AG04450 (cell line): ENCODE measurements around the gene FURIN. TPM values are rescaled to one million over a fixed set of nuclear protein-coding genes. Genes with fewer than 3 reads are reported as not detected.

Experiments
- CTCF ChIA-PET: fragments of 300-600, 350-600 bp; formaldehyde crosslinking; extraction: SDS; loops from one replicate; lab custom pipeline; 2022; ENCODE audit warnings: antibody characterized with exemption, inconsistent platforms; lab: Charles Lee
- POLR2A ChIA-PET: fragments of 350-600 bp; formaldehyde crosslinking; extraction: SDS; loops from one replicate; lab custom pipeline; 2021; ENCODE audit warnings: antibody characterized with exemption, inconsistent platforms; lab: Yijun Ruan, JAX
- DNase-seq: peaks from one replicate; pipeline ENCODE4 v3.0.0-alpha.2; 2011; ENCODE audit warnings: low read depth, low spot score
- H3K27ac ChIP-seq: one replicate; pipeline ENCODE4 v1.5.1; 2012; ENCODE audit warnings: low read depth, low read length, control low read depth
- H3K27me3 ChIP-seq: one replicate; pipeline ENCODE4 v1.6.0; 2012; ENCODE audit warnings: low read length; ENCODE audit not compliant: control insufficient read depth, insufficient read depth
- H3K4me3 ChIP-seq: 2 replicates; pipeline ENCODE4 v1.5.1; 2011; ENCODE audit warnings: mild to moderate bottlenecking, low read depth, low read length, control low read depth
- H3K9me3 ChIP-seq: 2 replicates; pipeline ENCODE4 v1.5.1; 2012; ENCODE audit warnings: low read length; ENCODE audit not compliant: control insufficient read depth, insufficient read depth
- polyA plus RNA-seq: library from polyadenylated mRNA; depleted of rRNA; stranded (reverse); fragments of >200 nt; gene quantifications from 2 replicates; pipeline ENCODE4 v1.2.3, GENCODE V29; 2011
- TF ChIP-seq, protein P1 (sequence below): IDR thresholded peaks from 2 replicates; pipeline ENCODE4 v1.5.1; 2011; ENCODE audit warnings: low read depth, low read length, control low read depth, inconsistent platforms

The FURIN gene
- polyA plus RNA-seq, 1 experiment, result 14.0 TPM

DNA sequence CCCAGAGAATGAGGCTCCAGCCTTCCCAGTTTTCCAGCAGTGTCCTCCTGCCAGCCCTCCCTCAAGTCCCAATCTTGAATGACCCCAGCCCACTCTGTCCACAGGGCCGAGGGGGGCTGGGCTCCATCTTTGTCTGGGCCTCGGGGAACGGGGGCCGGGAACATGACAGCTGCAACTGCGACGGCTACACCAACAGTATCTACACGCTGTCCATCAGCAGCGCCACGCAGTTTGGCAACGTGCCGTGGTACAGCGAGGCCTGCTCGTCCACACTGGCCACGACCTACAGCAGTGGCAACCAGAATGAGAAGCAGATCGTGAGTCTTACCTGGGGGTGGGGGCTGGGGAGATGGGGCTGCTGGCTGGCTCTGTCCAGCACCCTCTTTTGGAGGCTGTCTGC is 10.3 kb downstream of the FURIN start:
- H3K27me3 ChIP-seq, result no peaks in the 10 kb centered on the region
- TF ChIP-seq, protein P1, sequence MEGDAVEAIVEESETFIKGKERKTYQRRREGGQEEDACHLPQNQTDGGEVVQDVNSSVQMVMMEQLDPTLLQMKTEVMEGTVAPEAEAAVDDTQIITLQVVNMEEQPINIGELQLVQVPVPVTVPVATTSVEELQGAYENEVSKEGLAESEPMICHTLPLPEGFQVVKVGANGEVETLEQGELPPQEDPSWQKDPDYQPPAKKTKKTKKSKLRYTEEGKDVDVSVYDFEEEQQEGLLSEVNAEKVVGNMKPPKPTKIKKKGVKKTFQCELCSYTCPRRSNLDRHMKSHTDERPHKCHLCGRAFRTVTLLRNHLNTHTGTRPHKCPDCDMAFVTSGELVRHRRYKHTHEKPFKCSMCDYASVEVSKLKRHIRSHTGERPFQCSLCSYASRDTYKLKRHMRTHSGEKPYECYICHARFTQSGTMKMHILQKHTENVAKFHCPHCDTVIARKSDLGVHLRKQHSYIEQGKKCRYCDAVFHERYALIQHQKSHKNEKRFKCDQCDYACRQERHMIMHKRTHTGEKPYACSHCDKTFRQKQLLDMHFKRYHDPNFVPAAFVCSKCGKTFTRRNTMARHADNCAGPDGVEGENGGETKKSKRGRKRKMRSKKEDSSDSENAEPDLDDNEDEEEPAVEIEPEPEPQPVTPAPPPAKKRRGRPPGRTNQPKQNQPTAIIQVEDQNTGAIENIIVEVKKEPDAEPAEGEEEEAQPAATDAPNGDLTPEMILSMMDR, result no peak
- no peak overlapping the region for H3K27ac ChIP-seq
- CTCF ChIA-PET, result no interaction called here
- H3K4me3 ChIP-seq, result no peak overlapping the region
- no peak for DNase-seq
- POLR2A ChIA-PET, result no interaction called here
- no peaks in the 10 kb centered on the region; the same call in 1 of the 2 replicates for H3K9me3 ChIP-seq

DNA sequence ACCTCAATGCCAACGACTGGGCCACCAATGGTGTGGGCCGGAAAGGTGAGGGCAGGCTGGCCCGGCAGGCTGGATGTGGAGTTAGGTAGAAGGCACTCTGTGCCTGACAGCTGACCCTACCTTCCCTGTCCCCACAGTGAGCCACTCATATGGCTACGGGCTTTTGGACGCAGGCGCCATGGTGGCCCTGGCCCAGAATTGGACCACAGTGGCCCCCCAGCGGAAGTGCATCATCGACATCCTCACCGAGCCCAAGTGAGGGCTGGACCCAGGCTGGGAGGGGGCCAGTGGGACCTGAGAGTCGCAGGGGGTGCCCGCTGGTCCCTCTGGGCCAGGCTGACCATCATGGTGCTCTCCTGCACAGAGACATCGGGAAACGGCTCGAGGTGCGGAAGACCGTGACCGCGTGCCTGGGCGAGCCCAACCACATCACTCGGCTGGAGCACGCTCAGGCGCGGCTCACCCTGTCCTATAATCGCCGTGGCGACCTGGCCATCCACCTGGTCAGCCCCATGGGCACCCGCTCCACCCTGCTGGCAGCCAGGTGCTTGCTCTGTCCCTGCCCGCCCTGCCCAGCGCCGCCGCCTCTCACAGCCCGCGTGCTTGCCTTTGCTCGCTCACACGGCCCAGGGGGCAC is 11.5 kb downstream of the FURIN start:
- TF ChIP-seq, protein P1, result no peak
- Histone ChIP-seq H3K27ac (no peak overlapping the region), H3K27me3 (no peaks in the 10 kb centered on the region), H3K9me3 (no peaks in the 10 kb centered on the region; the same call in 1 of the 2 replicates), H3K4me3 (no peak overlapping the region)
- CTCF ChIA-PET, result no interaction called here
- POLR2A ChIA-PET, result no interaction called here
- no peak for DNase-seq

DNA sequence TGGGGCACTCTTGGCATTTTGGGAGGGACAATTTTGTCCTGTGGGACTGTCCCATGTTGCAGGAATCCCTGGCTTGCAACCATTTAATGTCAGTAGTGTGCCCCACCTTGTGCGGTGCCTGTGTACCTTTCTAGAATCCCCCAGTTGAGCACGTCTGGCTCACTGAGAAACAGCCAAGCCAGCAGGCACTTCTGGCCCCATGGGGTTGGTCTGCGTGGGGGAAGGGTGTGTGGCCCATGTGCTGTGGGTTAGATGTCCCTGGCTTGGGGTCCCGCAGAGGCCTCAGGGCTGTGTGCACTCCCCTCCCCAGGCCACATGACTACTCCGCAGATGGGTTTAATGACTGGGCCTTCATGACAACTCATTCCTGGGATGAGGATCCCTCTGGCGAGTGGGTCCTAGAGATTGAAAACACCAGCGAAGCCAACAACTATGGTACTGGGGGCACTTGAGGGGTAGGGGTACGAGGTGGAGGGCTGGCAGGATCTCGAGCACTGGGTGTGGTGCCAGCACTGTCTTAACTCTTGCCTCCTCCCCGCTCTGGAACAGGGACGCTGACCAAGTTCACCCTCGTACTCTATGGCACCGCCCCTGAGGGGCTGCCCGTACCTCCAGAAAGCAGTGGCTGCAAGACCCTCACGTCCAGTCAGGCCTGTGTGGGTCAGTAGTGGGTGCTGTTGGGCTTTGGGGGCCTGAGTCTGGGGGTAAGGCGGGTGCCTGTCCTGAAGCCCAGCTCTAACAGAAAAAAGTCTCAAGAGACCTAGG is 12.2 kb downstream of the FURIN start:
- TF ChIP-seq, protein P1, result no peak
- no peaks in the 10 kb centered on the region for H3K27me3 ChIP-seq
- H3K4me3 ChIP-seq, result no peak overlapping the region
- H3K9me3 ChIP-seq, result no peaks in the 10 kb centered on the region; the same call in 1 of the 2 replicates
- ChIA-PET POLR2A (no interaction called here), CTCF (interaction anchor here (0.7 kb wide), 1 partner anchor 561 kb away, joined by 3 read pairs; no protein-coding TSS in a partner anchor)
- H3K27ac ChIP-seq, result no peak overlapping the region
- no peak for DNase-seq

DNA sequence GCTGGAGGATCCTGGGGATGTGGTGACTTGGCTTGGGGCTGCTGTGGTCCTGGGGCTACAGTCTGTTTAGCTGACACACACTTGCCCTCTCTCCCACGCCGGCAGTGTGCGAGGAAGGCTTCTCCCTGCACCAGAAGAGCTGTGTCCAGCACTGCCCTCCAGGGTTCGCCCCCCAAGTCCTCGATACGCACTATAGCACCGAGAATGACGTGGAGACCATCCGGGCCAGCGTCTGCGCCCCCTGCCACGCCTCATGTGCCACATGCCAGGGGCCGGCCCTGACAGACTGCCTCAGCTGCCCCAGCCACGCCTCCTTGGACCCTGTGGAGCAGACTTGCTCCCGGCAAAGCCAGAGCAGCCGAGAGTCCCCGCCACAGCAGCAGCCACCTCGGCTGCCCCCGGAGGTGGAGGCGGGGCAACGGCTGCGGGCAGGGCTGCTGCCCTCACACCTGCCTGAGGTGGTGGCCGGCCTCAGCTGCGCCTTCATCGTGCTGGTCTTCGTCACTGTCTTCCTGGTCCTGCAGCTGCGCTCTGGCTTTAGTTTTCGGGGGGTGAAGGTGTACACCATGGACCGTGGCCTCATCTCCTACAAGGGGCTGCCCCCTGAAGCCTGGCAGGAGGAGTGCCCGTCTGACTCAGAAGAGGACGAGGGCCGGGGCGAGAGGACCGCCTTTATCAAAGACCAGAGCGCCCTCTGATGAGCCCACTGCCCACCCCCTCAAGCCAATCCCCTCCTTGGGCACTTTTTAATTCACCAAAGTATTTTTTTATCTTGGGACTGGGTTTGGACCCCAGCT is 13.0 kb downstream of the FURIN start:
- Histone ChIP-seq H3K4me3 (no peak overlapping the region), H3K27ac (no peak overlapping the region), H3K27me3 (no peaks in the 10 kb centered on the region), H3K9me3 (no peaks in the 10 kb centered on the region; the same call in 1 of the 2 replicates)
- POLR2A ChIA-PET, result no interaction called here
- TF ChIP-seq, protein P1, result no peak
- CTCF ChIA-PET, result interaction anchor here (0.6 to 0.9 kb wide), 3 partner anchors 14 to 562 kb away, joined by 3 to 5 read pairs (median 3); no protein-coding TSS in a partner anchor
- DNase-seq, result no peak
